Eye (tissue), 1 donor: ENCODE results near the gene GNPTG.

ENCODE experiments used
- DNase-seq: peaks from one replicate; pipeline ENCODE4 v3.0.0-alpha.2; 2015

Gene GNPTG

GRCh38 chr16:1375741-1376410 lies 24.1 kb downstream of the GNPTG start:
- no peak for DNase-seq

GRCh38 chr16:1377406-1378010 lies 25.8 kb downstream of the GNPTG start:
- DNase-seq: no peak

GRCh38 chr16:1378087-1378803 lies 26.5 kb downstream of the GNPTG start:
- no peak for DNase-seq

GRCh38 chr16:1378804-1379303 lies 27.1 kb downstream of the GNPTG start:
- DNase-seq: peak; percentile 52

- peak; percentile 70 for DNase-seq
Measured at GRCh38 chr16:1379304-1380076, 27.8 kb downstream of the GNPTG start.

- no peak for DNase-seq
Measured at GRCh38 chr16:1380195-1380594, 28.5 kb downstream of the GNPTG start.

- no peak for DNase-seq
Measured at GRCh38 chr16:1381612-1382406, 30.1 kb downstream of the GNPTG start.

- no peak for DNase-seq
Measured at GRCh38 chr16:1383556-1383955, 31.8 kb downstream of the GNPTG start.

- DNase-seq: no peak
Measured at GRCh38 chr16:1385232-1385631, 33.5 kb downstream of the GNPTG start.

GRCh38 chr16:1387331-1387730 lies 35.6 kb downstream of the GNPTG start:
- no peak for DNase-seq

GRCh38 chr16:1389762-1390161 lies 38.0 kb downstream of the GNPTG start:
- DNase-seq: no peak

- DNase-seq: no peak
Measured at GRCh38 chr16:1390239-1390779, 38.6 kb downstream of the GNPTG start.

GRCh38 chr16:1392826-1393225 lies 41.1 kb downstream of the GNPTG start:
- DNase-seq: no peak

- no peak for DNase-seq
Measured at GRCh38 chr16:1393613-1394176, 42.0 kb downstream of the GNPTG start.

- no peak for DNase-seq
Measured at GRCh38 chr16:1394367-1394951, 42.7 kb downstream of the GNPTG start.

GRCh38 chr16:1395444-1396031 lies 43.8 kb downstream of the GNPTG start:
- no peak for DNase-seq

- no peak for DNase-seq
Measured at GRCh38 chr16:1397779-1398178, 46.0 kb downstream of the GNPTG start.

- DNase-seq: no peak
Measured at GRCh38 chr16:1398351-1398750, 46.6 kb downstream of the GNPTG start.

- no peak for DNase-seq
Measured at GRCh38 chr16:1398826-1399581, 47.3 kb downstream of the GNPTG start.
